ENCODE data around the gene RANBP17.
"Not testable (repeated sequence)": the region's sequence is repeated elsewhere in the genome, so short reads cannot be mapped to it uniquely, and the experiment has no call there.

The RANBP17 gene

DNA sequence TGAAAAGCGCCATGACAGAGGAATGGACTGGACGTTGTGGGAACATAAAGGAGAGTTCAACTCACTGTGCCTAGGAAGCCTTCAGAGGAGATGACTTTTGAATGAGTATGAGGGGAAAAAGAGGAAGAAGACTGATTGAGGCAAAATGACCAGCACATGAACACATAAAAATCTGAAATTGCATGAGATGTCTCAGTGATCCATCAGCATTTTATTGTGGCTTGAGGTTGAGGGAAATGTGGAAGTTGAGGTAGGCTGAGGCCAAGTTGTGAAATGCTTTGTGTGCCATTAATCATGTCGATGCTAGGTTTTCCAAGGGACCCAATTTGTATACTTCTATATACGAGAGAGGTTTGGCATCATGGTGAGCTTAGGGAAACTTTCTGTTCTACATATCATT lies 306.4 kb downstream of the RANBP17 start:
- Histone ChIP-seq H3F3A (ENCODE audit: insufficient read depth, low read length) (no peaks in the 10 kb centered on the region), H4K20me1 (ENCODE audit: insufficient read depth, low read length) (no peaks in the 10 kb centered on the region), H3K27ac (ENCODE audit: low read length) (no peak overlapping the region), H3K4me1 (ENCODE audit: low read length) (no peaks in the 10 kb centered on the region), H3K79me2 (ENCODE audit: low read length) (no peaks in the 10 kb centered on the region), H3K9ac (ENCODE audit: low read length) (no peak overlapping the region), H3K4me3 (ENCODE audit: low read length) (no peak overlapping the region), H3K36me3 (replicated peaks; ENCODE audit: insufficient read depth, low read length) (no peaks in the 10 kb centered on the region), H3K4me2 (ENCODE audit: low read depth, low read length) (no peak overlapping the region), H3K9me2 (replicated peaks; ENCODE audit: insufficient read depth, low read length) (no peaks in the 10 kb centered on the region), H2AFZ (ENCODE audit: low read length) (no peak overlapping the region), H3K9me3 (replicated peaks; ENCODE audit: insufficient read depth, low read length) (no peaks in the 10 kb centered on the region), H3K27me3 (replicated peaks; ENCODE audit: insufficient read depth, low read length) (no peaks in the 10 kb centered on the region)
- TF ChIP-seq EZH2phosphoT487 (IDR thresholded peaks at IDR 0.05; ENCODE audit: low read length) (no peak), EZH2 (optimal IDR thresholded peaks at IDR 0.05; ENCODE audit: low read depth, low read length) (no peak)
- TF ChIP-seq, protein P1, sequence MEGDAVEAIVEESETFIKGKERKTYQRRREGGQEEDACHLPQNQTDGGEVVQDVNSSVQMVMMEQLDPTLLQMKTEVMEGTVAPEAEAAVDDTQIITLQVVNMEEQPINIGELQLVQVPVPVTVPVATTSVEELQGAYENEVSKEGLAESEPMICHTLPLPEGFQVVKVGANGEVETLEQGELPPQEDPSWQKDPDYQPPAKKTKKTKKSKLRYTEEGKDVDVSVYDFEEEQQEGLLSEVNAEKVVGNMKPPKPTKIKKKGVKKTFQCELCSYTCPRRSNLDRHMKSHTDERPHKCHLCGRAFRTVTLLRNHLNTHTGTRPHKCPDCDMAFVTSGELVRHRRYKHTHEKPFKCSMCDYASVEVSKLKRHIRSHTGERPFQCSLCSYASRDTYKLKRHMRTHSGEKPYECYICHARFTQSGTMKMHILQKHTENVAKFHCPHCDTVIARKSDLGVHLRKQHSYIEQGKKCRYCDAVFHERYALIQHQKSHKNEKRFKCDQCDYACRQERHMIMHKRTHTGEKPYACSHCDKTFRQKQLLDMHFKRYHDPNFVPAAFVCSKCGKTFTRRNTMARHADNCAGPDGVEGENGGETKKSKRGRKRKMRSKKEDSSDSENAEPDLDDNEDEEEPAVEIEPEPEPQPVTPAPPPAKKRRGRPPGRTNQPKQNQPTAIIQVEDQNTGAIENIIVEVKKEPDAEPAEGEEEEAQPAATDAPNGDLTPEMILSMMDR (IDR thresholded peaks at IDR 0.05; ENCODE audit: low read length): no peak
- DNase-seq: no peak

DNA sequence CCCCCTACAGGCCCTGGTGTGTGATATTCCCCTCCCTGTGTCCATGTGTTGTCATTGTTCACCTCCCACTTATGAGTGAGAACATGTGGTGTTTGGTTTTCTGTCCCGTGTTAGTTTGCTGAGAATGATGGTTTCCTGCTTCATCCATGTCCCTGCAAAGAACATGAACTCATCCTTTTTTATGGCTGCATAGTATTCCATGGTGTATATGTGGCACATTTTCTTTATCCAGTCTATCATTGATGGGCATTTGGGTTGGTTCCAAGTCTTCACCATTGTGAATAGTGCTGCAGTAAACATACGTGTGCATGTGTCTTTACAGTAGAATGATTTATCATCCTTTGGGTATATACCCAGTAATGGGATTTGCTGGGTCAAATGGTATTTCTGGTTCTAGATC lies 313.1 kb downstream of the RANBP17 start:
- not testable (repeated sequence) for H3F3A ChIP-seq (ENCODE audit: insufficient read depth, low read length); H3K27me3 ChIP-seq (replicated peaks; ENCODE audit: insufficient read depth, low read length); H3K9me3 ChIP-seq (replicated peaks; ENCODE audit: insufficient read depth, low read length); H2AFZ ChIP-seq (ENCODE audit: low read length); H3K9me2 ChIP-seq (replicated peaks; ENCODE audit: insufficient read depth, low read length); H3K36me3 ChIP-seq (replicated peaks; ENCODE audit: insufficient read depth, low read length); H3K27ac ChIP-seq (ENCODE audit: low read length); H4K20me1 ChIP-seq (ENCODE audit: insufficient read depth, low read length); H3K79me2 ChIP-seq (ENCODE audit: low read length); H3K9ac ChIP-seq (ENCODE audit: low read length); H3K4me2 ChIP-seq (ENCODE audit: low read depth, low read length); DNase-seq; H3K4me1 ChIP-seq (ENCODE audit: low read length); H3K4me3 ChIP-seq (ENCODE audit: low read length)

DNA sequence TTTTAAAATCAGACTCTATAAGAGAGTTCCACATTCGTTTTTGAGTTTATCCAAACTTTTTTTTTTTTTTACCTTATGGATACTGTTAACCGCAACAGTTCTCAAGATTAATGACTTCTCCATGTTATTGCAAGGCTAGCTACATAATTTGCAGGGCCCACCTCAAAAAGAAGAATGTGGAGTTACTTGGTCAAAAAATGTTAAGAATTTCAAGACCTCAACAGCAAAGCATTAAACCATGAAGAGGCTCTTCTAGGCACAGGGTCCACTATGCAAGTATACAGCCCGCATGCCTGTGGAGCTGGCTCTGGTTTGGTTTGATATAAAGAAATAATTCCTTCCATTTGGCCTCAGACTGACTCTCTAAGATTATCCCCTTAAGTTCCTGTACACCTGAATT lies 313.9 kb downstream of the RANBP17 start:
- H3K9me2 ChIP-seq (replicated peaks; ENCODE audit: insufficient read depth, low read length): no peaks in the 10 kb centered on the region
- no peaks in the 10 kb centered on the region for H3K9me3 ChIP-seq (replicated peaks; ENCODE audit: insufficient read depth, low read length)
- no peaks in the 10 kb centered on the region for H3K27me3 ChIP-seq (replicated peaks; ENCODE audit: insufficient read depth, low read length)
- no peaks in the 10 kb centered on the region for H4K20me1 ChIP-seq (ENCODE audit: insufficient read depth, low read length)
- H3K4me2 ChIP-seq (ENCODE audit: low read depth, low read length): no peak overlapping the region
- no peaks in the 10 kb centered on the region for H3F3A ChIP-seq (ENCODE audit: insufficient read depth, low read length)
- peaks cover 5% of the 10 kb centered on the region; the same call in 1 of the 2 replicates for H3K4me1 ChIP-seq (ENCODE audit: low read length)
- no peak overlapping the region for H3K9ac ChIP-seq (ENCODE audit: low read length)
- no peak overlapping the region for H2AFZ ChIP-seq (ENCODE audit: low read length)
- no peaks in the 10 kb centered on the region for H3K36me3 ChIP-seq (replicated peaks; ENCODE audit: insufficient read depth, low read length)
- no peak overlapping the region for H3K27ac ChIP-seq (ENCODE audit: low read length)
- TF ChIP-seq, protein P1 (IDR thresholded peaks at IDR 0.05; ENCODE audit: low read length): no peak
- TF ChIP-seq EZH2 (optimal IDR thresholded peaks at IDR 0.05; ENCODE audit: low read depth, low read length) (no peak), EZH2phosphoT487 (IDR thresholded peaks at IDR 0.05; ENCODE audit: low read length) (no peak)
- no peaks in the 10 kb centered on the region for H3K79me2 ChIP-seq (ENCODE audit: low read length)
- DNase-seq: no peak
- H3K4me3 ChIP-seq (ENCODE audit: low read length): no peak overlapping the region

DNA sequence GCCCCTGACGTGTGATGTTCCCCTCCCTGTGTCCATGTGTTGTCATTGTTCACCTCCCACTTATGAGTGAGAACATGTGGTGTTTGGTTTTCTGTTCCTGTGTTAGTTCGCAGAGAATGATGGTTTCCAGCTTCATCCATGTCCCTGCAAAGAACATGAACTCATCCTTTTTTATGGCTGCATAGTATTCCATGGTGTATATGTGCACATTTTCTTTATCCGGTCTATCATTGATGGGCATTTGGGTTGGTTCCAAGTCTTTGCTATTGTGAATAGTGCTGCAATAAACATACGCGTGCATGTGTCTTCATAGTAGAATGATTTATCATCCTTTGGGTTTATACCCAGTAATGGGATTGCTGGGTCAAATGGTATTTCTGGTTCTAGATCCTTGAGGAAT lies 316.4 kb downstream of the RANBP17 start:
- not testable (repeated sequence) for H3K27me3 ChIP-seq (replicated peaks; ENCODE audit: insufficient read depth, low read length); DNase-seq; H3K4me3 ChIP-seq (ENCODE audit: low read length); H3F3A ChIP-seq (ENCODE audit: insufficient read depth, low read length); H3K9ac ChIP-seq (ENCODE audit: low read length); H3K36me3 ChIP-seq (replicated peaks; ENCODE audit: insufficient read depth, low read length); H3K4me2 ChIP-seq (ENCODE audit: low read depth, low read length); H3K79me2 ChIP-seq (ENCODE audit: low read length); H3K27ac ChIP-seq (ENCODE audit: low read length); H2AFZ ChIP-seq (ENCODE audit: low read length); H3K9me2 ChIP-seq (replicated peaks; ENCODE audit: insufficient read depth, low read length); H3K9me3 ChIP-seq (replicated peaks; ENCODE audit: insufficient read depth, low read length); H4K20me1 ChIP-seq (ENCODE audit: insufficient read depth, low read length); H3K4me1 ChIP-seq (ENCODE audit: low read length)

Measured in MM.1S (cell line).